WERI-Rb-1 (cell line): ENCODE data around the gene ATG101.

Experiments used
- DNase-seq: peaks from one replicate; pipeline ENCODE4 v3.0.0-alpha.2; 2020
- H3K27ac ChIP-seq: fragments of 250-450 bp; sonication (Bioruptor Pico); 2 replicates; pipeline ENCODE4 v1.5.1; 2020; ENCODE audit warnings: mild to moderate bottlenecking, moderate library complexity
- H3K27me3 ChIP-seq: fragments of 250-450 bp; sonication (Bioruptor Pico); 2 replicates; pipeline ENCODE4 v1.5.1; 2021; ENCODE audit warnings: mild to moderate bottlenecking, low read depth, moderate library complexity; ENCODE audit not compliant: insufficient read depth, severe bottlenecking
- H3K36me3 ChIP-seq: fragments of 250-450 bp; sonication (Bioruptor Pico); 2 replicates; pipeline ENCODE4 v1.5.1; 2020; ENCODE audit warnings: mild to moderate bottlenecking, moderate library complexity
- H3K4me3 ChIP-seq: 2 replicates; pipeline ENCODE4 v1.5.1; 2011; ENCODE audit warnings: low read depth, mild to moderate bottlenecking, control low read depth, low read length
- H3K9me3 ChIP-seq: fragments of 250-450 bp; sonication (Bioruptor Pico); 2 replicates; pipeline ENCODE4 v1.5.1; 2021; ENCODE audit warnings: mild to moderate bottlenecking, moderate library complexity; ENCODE audit not compliant: severe bottlenecking
- CTCF ChIP-seq: IDR thresholded peaks from 2 replicates; pipeline ENCODE4 v1.5.1; 2011; ENCODE audit warnings: low read depth, mild to moderate bottlenecking, control low read depth, inconsistent platforms, low read length

ATG101 gene

GRCh38 chr12:52082026-52082668 lies 12.4 kb downstream of the ATG101 start:
- H3K9me3 ChIP-seq, result no peaks in the 10 kb centered on the region
- no peak overlapping the region for H3K27ac ChIP-seq
- no peak overlapping the region for H3K4me3 ChIP-seq
- H3K27me3 ChIP-seq, result peaks cover 21% of the 10 kb centered on the region
- no peak for DNase-seq
- TF ChIP-seq CTCF, result no peak
- H3K36me3 ChIP-seq, result peaks cover 8% of the 10 kb centered on the region

- Histone ChIP-seq H3K36me3 (peaks cover 8% of the 10 kb centered on the region), H3K9me3 (no peaks in the 10 kb centered on the region), H3K27ac (no peak overlapping the region), H3K4me3 (no peak overlapping the region), H3K27me3 (peaks cover 25% of the 10 kb centered on the region)
- TF ChIP-seq CTCF, result no peak
- DNase-seq, result no peak
Observed at GRCh38 chr12:52082669-52082987, 12.8 kb downstream of the ATG101 start.

GRCh38 chr12:52082988-52083637 lies 13.3 kb downstream of the ATG101 start:
- no peak overlapping the region for H3K4me3 ChIP-seq
- H3K36me3 ChIP-seq, result peaks cover 3% of the 10 kb centered on the region
- H3K27me3 ChIP-seq, result peaks cover 30% of the 10 kb centered on the region
- peak; percentile 97 for TF ChIP-seq CTCF
- H3K9me3 ChIP-seq, result no peaks in the 10 kb centered on the region
- no peak overlapping the region for H3K27ac ChIP-seq
- peak; percentile 71 for DNase-seq

GRCh38 chr12:52083638-52083996 lies 13.8 kb downstream of the ATG101 start:
- Histone ChIP-seq H3K27ac (no peak overlapping the region), H3K27me3 (peaks cover 34% of the 10 kb centered on the region), H3K9me3 (no peaks in the 10 kb centered on the region), H3K4me3 (no peak overlapping the region), H3K36me3 (no peaks in the 10 kb centered on the region; the same call in 1 of the 2 replicates)
- TF ChIP-seq CTCF, result no peak
- DNase-seq, result no peak

- peaks cover 44% of the 10 kb centered on the region for H3K27me3 ChIP-seq
- no peaks in the 10 kb centered on the region for H3K9me3 ChIP-seq
- no peak overlapping the region for H3K27ac ChIP-seq
- H3K4me3 ChIP-seq, result no peak overlapping the region
- no peaks in the 10 kb centered on the region for H3K36me3 ChIP-seq
- no peak for TF ChIP-seq CTCF
- DNase-seq, result no peak
Observed at GRCh38 chr12:52084491-52085231, 14.9 kb downstream of the ATG101 start.
